ENCODE data around the gene RPL7L1.
A peak's percentile ranks its signal among the peaks of the same experiment; 100 is the strongest.
"Not testable (repeated sequence)": the region's sequence is repeated elsewhere in the genome, so short reads cannot be mapped to it uniquely, and the experiment has no call there.

RPL7L1 gene

GRCh38 chr6:42879372-42880239, at the start of gene RPL7L1:
TSS of gene RPL7L1 (plus strand) at chr6:42879616. CDS start at chr6:42879911, 295 bp downstream.
- DNase-seq (ENCODE audit: low spot score): peak; percentile 95

GRCh38 chr6:42831237-42831636, 48.2 kb upstream of the RPL7L1 start:
- no peak for DNase-seq (ENCODE audit: low spot score)

GRCh38 chr6:42834056-42834455, 45.4 kb upstream of the RPL7L1 start:
- no peak for DNase-seq (ENCODE audit: low spot score)

GRCh38 chr6:42841844-42842584, 37.4 kb upstream of the RPL7L1 start:
- no peak for DNase-seq (ENCODE audit: low spot score)

DNA sequence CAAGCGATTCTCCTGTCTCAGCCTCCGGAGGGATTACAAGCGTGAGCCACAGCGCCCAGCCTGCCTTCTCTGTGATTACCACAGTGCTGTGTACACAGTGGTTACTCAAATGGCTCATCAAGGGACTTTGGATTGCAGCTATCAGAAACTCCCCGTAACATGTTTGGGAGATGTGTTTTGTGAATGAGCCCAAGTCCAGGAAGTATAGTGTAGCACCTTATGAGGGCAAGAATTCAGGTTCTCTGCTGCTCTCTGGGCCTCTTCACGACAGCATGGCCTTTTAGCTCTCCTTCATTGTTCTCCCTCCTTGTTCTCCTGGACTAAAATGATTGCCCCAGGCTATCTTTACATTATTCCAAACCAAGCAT, 34.1 kb upstream of the RPL7L1 start:
- DNase-seq (ENCODE audit: low spot score): no peak

DNA sequence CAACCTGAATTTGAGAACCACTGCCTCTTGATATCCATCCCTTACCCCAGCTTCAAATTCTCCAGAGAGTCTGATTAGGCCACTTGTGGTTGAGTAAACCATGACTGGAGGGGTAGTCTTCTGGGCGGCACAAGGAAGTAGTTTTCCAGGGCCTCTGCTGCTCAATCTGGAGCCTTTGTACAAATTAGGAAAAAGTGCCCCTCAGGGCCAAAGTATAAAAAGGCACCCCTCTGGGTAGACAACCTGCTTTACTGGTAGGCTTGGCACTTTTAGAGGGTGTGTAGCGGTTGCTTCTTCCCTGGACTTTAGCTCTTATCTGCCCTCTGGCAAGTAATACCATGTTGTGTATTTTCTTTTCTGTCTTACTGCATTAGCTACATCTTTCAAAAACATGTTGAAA, 32.9 kb upstream of the RPL7L1 start:
- DNase-seq (ENCODE audit: low spot score): no peak

DNA sequence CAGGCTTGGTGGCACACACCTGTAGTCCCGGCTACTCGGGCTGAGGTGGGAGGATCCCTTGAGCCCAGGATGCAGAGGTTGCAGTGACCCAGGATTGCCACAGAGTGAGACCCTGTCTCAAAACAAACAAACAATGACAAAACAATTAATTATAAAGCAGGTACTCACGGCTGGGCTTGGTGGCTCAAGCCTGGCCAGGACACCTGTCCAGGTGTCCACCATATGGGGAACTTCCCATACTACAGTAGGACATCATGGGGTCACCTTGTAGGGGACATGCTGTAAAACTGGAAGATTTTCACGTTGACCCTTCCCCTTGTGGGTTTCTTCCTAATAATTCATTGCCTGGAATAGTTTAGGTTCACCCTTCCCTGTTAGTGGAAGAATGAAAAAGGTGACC, 30.7 kb upstream of the RPL7L1 start:
- no peak for DNase-seq (ENCODE audit: low spot score)

DNA sequence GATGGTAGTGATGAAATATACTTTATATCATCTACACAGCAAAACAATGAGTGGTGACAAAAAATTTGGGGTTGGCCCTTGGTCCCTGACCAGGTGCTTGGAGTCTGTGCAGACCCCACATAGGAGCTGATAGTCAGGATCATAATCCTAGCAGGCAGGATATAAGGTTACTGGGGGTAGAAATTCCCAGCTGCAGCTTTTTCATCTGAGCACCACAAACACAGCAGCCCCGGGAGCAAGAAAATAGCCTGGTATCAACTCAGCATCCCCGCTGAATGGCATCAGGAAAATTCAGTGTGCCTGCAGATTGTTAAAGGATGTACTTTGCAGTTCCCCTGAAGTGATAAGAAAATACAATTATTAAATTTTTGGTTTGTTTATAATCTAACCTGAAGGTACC, 27.8 kb upstream of the RPL7L1 start:
- DNase-seq (ENCODE audit: low spot score): no peak

DNA sequence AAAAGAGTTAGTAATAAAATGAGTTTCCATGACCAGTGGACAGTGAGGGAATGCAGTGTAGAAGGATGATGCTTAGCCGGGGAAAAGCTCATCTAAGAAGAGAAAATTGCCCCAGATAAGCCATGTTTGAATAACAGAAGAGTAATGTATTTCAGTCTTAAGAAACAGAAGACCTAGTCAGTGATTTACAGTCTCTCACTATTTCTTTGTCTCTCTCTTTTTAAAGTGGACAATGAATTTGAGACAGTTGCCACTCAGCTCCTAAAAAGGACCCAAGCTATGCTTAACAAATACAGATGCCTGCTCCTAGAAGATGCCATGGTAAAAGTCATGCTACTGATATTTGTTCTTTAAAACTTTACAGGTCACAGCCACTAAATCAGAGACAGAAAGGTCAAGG, 19.4 kb upstream of the RPL7L1 start:
- DNase-seq (ENCODE audit: low spot score): no peak

DNA sequence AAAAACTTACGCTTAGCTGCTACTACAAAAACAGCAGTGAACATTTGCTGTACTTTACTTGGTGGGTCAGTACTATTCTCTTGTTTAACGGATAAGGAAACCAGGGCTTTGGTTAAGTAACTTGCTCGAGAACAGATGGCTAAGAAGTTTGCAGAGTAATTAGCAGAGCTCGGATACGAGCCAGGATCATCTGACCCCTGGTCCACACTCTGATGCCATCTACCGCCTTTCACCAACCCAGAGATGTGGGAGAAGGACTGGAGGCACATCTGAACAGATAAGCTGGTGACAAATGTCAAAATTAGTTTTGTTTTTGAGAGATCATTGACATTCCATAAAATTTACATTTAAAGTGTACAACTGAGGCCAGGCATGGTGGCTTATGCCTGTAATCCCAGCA, 18.9 kb upstream of the RPL7L1 start:
- DNase-seq (ENCODE audit: low spot score): no peak

- no peak for DNase-seq (ENCODE audit: low spot score)
These were observed 14.8 kb upstream of the RPL7L1 start for GRCh38 chr6:42864602-42865001.

DNA sequence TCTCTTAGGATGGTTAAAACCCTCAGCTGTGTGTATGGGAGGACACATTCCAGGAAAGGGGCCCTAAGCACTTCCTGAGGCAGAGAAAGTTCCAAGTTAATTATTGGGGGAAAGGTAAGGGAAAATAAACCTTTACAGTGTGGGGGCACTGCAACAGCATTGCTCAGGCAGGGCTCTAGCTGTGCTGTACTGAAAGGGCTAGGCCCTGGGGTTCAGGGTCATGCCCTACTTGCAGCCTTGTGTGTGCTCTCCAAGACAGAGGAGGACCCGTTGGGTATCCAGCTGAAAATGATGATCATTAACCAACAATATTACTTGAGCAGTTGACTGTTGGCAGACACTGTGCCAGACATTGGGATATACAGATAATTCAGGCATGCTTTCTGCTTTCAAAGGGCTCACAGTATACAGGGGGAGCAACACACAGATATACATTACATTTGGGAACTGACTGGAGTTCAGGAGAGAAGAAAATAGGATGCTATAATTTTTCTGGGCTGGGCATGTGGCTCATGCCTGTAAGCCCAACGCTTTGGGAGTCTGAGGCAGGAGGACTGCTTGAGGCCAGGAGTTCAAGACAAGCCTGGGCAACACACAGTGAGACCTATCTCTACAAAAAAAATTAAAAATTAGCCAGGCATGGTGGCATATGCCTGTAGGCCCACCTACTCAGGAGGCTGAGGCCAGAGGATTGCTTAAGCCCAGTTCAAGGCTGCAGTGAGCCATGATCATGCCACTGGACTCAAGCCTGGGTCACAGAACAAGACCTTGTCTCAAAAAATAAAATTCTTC, 9.1 kb upstream of the RPL7L1 start:
- DNase-seq (ENCODE audit: low spot score): no peak

DNA sequence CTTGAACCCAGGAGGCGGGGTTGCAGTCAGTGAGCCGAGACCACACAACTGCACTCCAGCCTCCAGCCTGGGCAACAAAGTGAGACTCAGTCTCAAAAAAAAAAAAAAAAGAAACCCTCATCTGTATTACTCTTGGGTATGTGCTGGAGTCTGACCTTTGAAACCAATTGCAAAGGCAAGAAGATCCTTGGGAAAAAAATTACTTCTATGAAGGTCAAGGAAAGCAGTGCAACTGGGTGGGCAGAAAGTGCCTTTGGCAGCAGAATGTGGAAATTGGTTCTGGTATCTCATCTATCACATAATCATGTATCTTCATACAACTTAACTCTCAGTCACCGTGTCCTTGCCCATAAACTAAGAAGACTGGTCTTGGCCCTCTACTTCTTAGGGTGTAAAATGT, 7.7 kb upstream of the RPL7L1 start:
- no peak for DNase-seq (ENCODE audit: low spot score)

DNA sequence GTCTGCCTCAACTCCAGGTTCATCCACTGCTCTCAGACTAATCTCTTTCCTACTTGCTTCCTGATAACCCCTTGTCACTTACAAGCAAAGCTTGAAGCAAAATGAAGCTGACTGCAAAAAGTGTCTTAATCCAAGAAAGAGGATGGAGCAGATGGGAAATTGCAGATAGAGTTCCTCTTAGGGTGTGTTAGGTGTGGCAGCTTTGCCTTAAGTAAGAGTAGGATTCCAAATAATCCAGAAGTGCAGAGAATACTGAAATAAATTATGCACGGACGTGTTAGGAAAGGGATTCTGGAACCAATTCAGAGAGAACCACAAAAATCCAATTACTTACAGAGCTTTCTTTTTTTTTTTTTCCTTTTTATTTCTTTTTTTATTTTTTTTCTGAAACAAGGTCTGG, 6.1 kb upstream of the RPL7L1 start:
- no peak for DNase-seq (ENCODE audit: low spot score)

- DNase-seq (ENCODE audit: low spot score): no peak
These were observed 1.7 kb upstream of the RPL7L1 start for GRCh38 chr6:42877695-42878094.

GRCh38 chr6:42880240-42880817, 913 bp downstream of the RPL7L1 start:
- not testable (repeated sequence) for DNase-seq (ENCODE audit: low spot score)

- DNase-seq (ENCODE audit: low spot score): peak; percentile 59
These were observed 1.5 kb downstream of the RPL7L1 start for GRCh38 chr6:42880871-42881270.

- no peak for DNase-seq (ENCODE audit: low spot score)
These were observed 6.3 kb downstream of the RPL7L1 start for GRCh38 chr6:42885702-42886101.

- not testable (repeated sequence) for DNase-seq (ENCODE audit: low spot score)
These were observed 8.8 kb downstream of the RPL7L1 start for GRCh38 chr6:42888201-42888600.

- no peak for DNase-seq (ENCODE audit: low spot score)
These were observed 10.4 kb downstream of the RPL7L1 start for GRCh38 chr6:42889815-42890214.

GRCh38 chr6:42890311-42891198, 11.1 kb downstream of the RPL7L1 start:
- DNase-seq (ENCODE audit: low spot score): peak; percentile 93
